Measurements from ENCODE around the gene RPL3. TPM values are rescaled to one million over a fixed set of nuclear protein-coding genes. Genes with fewer than 3 reads are reported as not detected.
A peak's percentile ranks its signal among the peaks of the same experiment; 100 is the strongest.
"Not testable (repeated sequence)": the region's sequence is repeated elsewhere in the genome, so short reads cannot be mapped to it uniquely, and the experiment has no call there.

The RPL3 gene
- total and polyA plus RNA-seq, 4 donors = 1,197 to 1,853 (median 1,626) TPM

DNA sequence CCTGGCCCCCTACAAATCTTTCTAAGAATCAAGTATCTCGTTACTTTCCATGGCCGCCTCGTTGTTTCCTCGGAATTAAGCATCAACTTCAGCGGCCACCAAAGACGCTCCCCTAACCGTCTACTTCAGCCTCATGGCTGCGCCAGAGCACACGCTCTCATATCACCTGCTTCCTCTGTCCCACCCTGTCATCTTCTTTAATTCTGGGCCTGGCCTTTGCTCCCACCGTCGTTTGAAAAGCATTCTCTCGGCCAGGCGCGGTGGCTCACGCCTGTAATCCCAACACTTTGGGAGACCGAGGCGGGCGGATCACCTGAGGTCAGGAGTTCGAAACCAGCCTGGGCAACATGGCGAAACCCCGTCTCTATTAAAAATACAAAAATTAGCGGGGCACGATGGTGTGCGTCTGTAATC, 1.2 kb upstream of the RPL3 start:
- peaks cover 36% of the 10 kb centered on the region for H3K4me1 ChIP-seq (ENCODE audit: control insufficient read depth, insufficient read depth, low read length)
- DNase-seq (ENCODE audit: low read depth in 4 of 6, low spot score in 6 of 6); H3K27me3 ChIP-seq (ENCODE audit: control insufficient read depth, insufficient read depth, low read length); H3K4me3 ChIP-seq (ENCODE audit: low read depth, low read length); H3K9me3 ChIP-seq (ENCODE audit: control insufficient read depth, insufficient read depth, low read length): not testable (repeated sequence)
- 87% methylated on average over 20 of the region's 24 CpGs for WGBS (ENCODE audit: insufficient coverage)
- peak overlapping the region; percentile 99 for H3K27ac ChIP-seq (ENCODE audit: low read depth, low read length)
- H3K36me3 ChIP-seq (ENCODE audit: control insufficient read depth, insufficient read depth, low read length) = peaks cover 28% of the 10 kb centered on the region

DNA sequence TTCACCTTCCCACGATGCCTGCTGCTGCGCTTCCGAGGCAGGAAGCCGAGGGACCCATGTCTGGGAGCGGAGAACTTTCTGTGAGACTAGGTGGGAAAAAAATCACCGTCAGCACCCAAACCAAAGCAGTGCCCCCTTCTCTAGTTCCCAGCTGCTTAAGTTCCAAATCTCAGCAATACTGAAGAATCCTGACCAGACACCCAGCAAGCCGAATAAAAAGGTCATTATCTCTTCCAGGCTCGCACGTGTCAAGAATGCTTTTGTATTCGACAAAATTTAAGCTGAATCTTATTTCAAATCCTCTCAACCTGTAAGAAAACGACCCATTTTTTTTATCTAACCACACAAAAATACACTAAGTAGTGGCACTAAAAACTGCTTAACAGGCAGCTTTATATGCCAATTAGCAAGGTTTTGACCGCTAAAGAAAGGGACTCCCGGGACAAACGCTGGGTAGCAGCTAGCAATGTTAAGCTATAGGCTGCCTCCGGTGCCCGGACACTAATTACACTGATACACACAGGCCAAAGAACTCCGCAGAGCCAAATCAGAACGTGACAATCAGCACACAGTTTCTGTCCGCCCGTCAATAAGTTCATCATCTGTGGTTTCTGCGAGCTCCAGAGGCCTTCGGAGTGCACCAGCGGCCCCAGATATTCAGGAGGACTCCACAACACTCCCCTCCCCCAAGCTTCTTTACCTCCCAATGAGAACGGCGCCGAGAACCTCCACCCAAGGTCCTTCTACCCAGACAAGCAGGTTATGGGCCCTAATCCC, 728 bp downstream of the RPL3 start:
- Histone ChIP-seq H3K9me3 (ENCODE audit: control insufficient read depth, insufficient read depth, low read length) (no peaks in the 10 kb centered on the region), H3K27ac (ENCODE audit: low read depth, low read length) (peak overlapping the region; percentile 99), H3K27me3 (ENCODE audit: control insufficient read depth, insufficient read depth, low read length) (no peaks in the 10 kb centered on the region), H3K4me1 (ENCODE audit: control insufficient read depth, insufficient read depth, low read length) (peaks cover 44% of the 10 kb centered on the region), H3K36me3 (ENCODE audit: control insufficient read depth, insufficient read depth, low read length) (peaks cover 47% of the 10 kb centered on the region), H3K4me3 (ENCODE audit: low read depth, low read length) (peak overlapping the region; percentile 77)
- WGBS (ENCODE audit: insufficient coverage) = 4% methylated on average over 17 of the region's 26 CpGs
- DNase-seq (ENCODE audit: low read depth in 4 of 6, low spot score in 6 of 6) = peak in 3 of 6 donors; percentile 39 to 80 (median 52)

DNA sequence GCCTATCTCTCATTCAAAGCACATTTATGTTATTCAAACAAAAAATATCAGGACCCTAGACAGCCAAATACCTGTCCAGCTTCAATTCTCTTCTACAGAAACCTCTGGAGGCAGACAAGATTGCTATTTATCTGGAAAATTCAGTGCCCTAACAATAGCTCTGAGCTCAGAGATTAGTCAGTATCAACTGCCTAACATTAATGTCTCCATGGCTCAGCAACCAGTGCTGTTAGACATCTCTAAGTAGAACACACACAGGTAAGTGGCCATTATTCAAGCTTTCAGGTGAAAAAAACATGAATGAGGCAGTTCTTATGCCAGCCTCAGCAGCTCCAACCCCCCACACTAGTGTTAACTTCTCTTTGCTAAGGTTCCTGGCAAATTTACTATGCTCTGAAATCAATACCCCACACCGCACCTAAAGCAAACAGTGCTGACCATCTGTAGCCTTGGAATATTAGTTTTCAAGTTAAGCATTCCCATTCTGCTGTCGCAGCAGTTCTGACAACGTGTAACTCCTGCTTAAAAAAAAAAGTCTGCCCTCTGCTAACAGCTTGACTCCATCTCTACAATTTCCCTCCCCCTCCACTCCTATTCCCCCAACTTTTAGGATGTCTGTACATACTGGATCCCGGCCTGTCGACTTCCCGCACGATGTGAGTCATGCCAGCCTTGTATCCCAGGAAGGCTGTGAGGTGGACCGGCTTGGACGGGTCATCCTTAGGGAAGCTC, 1.5 kb downstream of the RPL3 start:
- 29% methylated on average over 3 of the region's 9 CpGs for WGBS (ENCODE audit: insufficient coverage)
- no peaks in the 10 kb centered on the region for H3K9me3 ChIP-seq (ENCODE audit: control insufficient read depth, insufficient read depth, low read length)
- H3K4me1 ChIP-seq (ENCODE audit: control insufficient read depth, insufficient read depth, low read length) = peaks cover 47% of the 10 kb centered on the region
- peak overlapping the region; percentile 77 for H3K4me3 ChIP-seq (ENCODE audit: low read depth, low read length)
- peaks cover 55% of the 10 kb centered on the region for H3K36me3 ChIP-seq (ENCODE audit: control insufficient read depth, insufficient read depth, low read length)
- no peak for DNase-seq (ENCODE audit: low read depth in 4 of 6, low spot score in 6 of 6)
- peak overlapping the region; percentile 99 for H3K27ac ChIP-seq (ENCODE audit: low read depth, low read length)
- H3K27me3 ChIP-seq (ENCODE audit: control insufficient read depth, insufficient read depth, low read length) = no peaks in the 10 kb centered on the region

DNA sequence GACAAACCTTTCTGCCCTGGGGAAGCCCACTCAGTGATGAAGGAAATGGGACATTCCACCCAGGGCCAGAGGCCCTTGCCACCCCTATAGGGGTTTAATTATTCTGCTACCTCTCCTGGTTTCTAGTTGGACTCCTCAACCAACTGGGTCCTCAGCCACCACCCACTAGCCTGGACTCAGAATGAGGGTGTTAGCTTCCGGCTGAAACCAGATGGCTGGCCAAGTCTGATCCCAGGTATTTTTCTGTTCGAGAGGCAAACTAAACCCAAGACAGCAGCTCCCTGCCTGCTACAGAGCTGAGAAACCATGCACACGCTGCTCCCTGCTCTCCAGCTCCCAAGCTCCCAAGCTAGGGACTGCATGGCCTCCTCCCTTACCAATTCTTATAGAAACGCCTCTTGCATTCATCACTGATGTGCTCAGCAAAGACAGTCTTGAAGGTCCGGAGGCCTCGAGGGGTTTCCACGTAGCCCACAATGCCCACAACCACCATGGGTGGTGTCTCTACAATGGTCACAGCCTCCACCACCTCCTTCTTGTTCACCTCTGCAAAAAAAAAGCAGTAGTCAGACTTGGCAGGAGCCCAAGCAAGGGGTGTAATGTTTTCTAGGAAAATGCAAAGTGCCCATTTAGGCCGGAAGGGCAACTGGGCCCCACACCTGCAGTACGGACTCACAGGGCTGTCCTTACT, 2.2 kb downstream of the RPL3 start:
- no peaks in the 10 kb centered on the region for H3K27me3 ChIP-seq (ENCODE audit: control insufficient read depth, insufficient read depth, low read length)
- H3K9me3 ChIP-seq (ENCODE audit: control insufficient read depth, insufficient read depth, low read length) = no peaks in the 10 kb centered on the region
- H3K27ac ChIP-seq (ENCODE audit: low read depth, low read length) = no peak overlapping the region
- DNase-seq (ENCODE audit: low read depth in 4 of 6, low spot score in 6 of 6) = no peak
- peaks cover 62% of the 10 kb centered on the region for H3K36me3 ChIP-seq (ENCODE audit: control insufficient read depth, insufficient read depth, low read length)
- peaks cover 47% of the 10 kb centered on the region for H3K4me1 ChIP-seq (ENCODE audit: control insufficient read depth, insufficient read depth, low read length)
- H3K4me3 ChIP-seq (ENCODE audit: low read depth, low read length) = peak overlapping the region; percentile 77
- 71% methylated on average over 9 of the region's 9 CpGs for WGBS (ENCODE audit: insufficient coverage)

DNA sequence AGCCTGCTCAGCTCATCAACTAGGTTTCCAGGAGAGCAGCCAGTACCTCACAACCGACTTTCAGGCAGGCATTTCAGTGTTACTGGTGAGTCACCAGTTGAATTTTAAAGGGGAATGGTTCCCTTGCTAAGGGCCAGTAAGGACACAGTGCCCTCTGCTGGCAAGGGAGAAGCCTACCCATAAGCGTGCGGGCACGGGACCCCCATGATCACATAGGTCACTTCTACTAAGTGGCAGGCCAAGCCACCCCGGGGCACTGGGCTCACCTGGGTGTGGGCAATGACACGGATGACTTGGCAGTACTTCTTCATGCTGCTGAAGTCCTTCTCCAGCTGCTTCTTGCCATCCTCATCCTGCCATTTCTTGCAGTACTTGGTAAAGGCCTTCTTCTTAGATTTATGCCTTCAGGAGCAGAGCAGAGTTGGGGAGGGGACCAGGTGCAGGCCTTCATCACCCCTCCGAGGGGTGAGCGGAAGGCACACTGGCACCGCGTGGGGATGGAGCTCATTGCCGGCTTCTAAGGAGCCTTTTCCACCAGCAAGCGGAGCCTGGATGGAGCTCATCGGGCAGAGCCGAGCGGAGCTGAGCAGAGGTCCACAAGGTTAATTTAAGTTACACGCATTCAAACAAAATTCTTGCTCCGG, 2.9 kb downstream of the RPL3 start:
- H3K9me3 ChIP-seq (ENCODE audit: control insufficient read depth, insufficient read depth, low read length) = no peaks in the 10 kb centered on the region
- no peak overlapping the region for H3K27ac ChIP-seq (ENCODE audit: low read depth, low read length)
- DNase-seq (ENCODE audit: low read depth in 4 of 6, low spot score in 6 of 6) = peak in 3 of 6 donors; percentile 52 to 83 (median 80)
- peaks cover 47% of the 10 kb centered on the region for H3K4me1 ChIP-seq (ENCODE audit: control insufficient read depth, insufficient read depth, low read length)
- 61% methylated on average over 15 of the region's 17 CpGs for WGBS (ENCODE audit: insufficient coverage)
- H3K4me3 ChIP-seq (ENCODE audit: low read depth, low read length) = no peak overlapping the region
- H3K36me3 ChIP-seq (ENCODE audit: control insufficient read depth, insufficient read depth, low read length) = peaks cover 68% of the 10 kb centered on the region
- H3K27me3 ChIP-seq (ENCODE audit: control insufficient read depth, insufficient read depth, low read length) = no peaks in the 10 kb centered on the region

DNA sequence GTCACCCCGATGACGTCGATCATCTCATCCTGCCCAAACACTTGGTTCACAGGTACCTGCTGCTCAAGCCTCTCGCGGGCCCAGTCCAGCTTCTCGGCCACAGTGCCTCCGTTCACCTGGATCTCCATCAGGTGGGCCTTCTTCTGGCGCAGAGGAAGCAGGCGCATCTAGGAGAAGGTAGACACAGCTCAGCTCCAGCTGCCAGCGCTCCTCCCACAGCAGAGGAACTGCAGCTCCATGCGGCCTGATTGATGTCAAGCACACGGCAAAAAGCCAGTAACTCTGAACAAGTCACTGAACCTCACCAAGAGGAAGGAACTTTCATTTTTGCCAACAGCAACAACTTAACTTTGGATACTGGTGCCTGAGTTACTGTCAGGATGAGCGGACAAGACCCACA, 4.0 kb downstream of the RPL3 start:
- peaks cover 79% of the 10 kb centered on the region for H3K36me3 ChIP-seq (ENCODE audit: control insufficient read depth, insufficient read depth, low read length)
- no peak for DNase-seq (ENCODE audit: low read depth in 4 of 6, low spot score in 6 of 6)
- WGBS (ENCODE audit: insufficient coverage) = 97% methylated on average over 13 of the region's 13 CpGs
- H3K4me3 ChIP-seq (ENCODE audit: low read depth, low read length) = no peak overlapping the region
- H3K27me3 ChIP-seq (ENCODE audit: control insufficient read depth, insufficient read depth, low read length) = no peaks in the 10 kb centered on the region
- H3K9me3 ChIP-seq (ENCODE audit: control insufficient read depth, insufficient read depth, low read length) = no peaks in the 10 kb centered on the region
- peaks cover 53% of the 10 kb centered on the region for H3K4me1 ChIP-seq (ENCODE audit: control insufficient read depth, insufficient read depth, low read length)
- H3K27ac ChIP-seq (ENCODE audit: low read depth, low read length) = no peak overlapping the region

DNA sequence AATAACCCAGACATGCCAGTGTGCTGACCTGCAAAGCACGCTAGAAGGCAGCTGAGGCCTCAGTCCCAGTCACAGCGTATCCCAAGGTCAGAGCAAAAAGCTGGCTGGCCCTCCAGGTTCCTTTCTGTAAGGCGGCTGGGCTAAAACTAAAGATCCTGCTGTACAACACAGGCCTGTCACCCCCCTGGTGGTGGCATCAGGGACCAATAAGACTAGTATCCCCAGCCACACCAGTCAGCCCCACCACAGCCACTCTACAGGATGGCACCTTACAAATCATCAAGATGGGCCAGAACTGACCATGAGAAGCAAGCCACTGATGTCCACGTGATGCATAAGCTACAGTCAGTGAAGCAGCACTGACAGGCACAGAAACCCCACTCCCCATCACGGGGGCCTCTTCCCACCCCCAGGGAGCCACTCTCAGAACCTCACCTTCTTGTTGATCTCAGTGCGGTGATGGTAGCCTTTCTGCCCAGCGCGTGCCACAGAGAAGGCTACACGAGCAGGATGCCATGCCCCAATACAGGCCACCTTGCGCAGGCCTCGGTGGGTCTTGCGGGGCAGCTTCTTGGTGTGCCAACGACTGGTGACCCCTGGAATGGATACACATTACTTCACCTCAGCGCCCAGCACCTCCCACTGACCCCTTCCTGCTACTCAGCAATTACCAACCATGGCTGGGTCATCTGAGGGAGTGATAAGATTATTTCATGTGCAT, 5.0 kb downstream of the RPL3 start:
- no peaks in the 10 kb centered on the region for H3K9me3 ChIP-seq (ENCODE audit: control insufficient read depth, insufficient read depth, low read length)
- 95% methylated on average over 11 of the region's 14 CpGs for WGBS (ENCODE audit: insufficient coverage)
- DNase-seq (ENCODE audit: low read depth in 4 of 6, low spot score in 6 of 6) = no peak
- no peak overlapping the region for H3K27ac ChIP-seq (ENCODE audit: low read depth, low read length)
- H3K27me3 ChIP-seq (ENCODE audit: control insufficient read depth, insufficient read depth, low read length) = no peaks in the 10 kb centered on the region
- H3K36me3 ChIP-seq (ENCODE audit: control insufficient read depth, insufficient read depth, low read length) = peaks cover 86% of the 10 kb centered on the region
- peaks cover 55% of the 10 kb centered on the region for H3K4me1 ChIP-seq (ENCODE audit: control insufficient read depth, insufficient read depth, low read length)
- H3K4me3 ChIP-seq (ENCODE audit: low read depth, low read length) = no peak overlapping the region

DNA sequence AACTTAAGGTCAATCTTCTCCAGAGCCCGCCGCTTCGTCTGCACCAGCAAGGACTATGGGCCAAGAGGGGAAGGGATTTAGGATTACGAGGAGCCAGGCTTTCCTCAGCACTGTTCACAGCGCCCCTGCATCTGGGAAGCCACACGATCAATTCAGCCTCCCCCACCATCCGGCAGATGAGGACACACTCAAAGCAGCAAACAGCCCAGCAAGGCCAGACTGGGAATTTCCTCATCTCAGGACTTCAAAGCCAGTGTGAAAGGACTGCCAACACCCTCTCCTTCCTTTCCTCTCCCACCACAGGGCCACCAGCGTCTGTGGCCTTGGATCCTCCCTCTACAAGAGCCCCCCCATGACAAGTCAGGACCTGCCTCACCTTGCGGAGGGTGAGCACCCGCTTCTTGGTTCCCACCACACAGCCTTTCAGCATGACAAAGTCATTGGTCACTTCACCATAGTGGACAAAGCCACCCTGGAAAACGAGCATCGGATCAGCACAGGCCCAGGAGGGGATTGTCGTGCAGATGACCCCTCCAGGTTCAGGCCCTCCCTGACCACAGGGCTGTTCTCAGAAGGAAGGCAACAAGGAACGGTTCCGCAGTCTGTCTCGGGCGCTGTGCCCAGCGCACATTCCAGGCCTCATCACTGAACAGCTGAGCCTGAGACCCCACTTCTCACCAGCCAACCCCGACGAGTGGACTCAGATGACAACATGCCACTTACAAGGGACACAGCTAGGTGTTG, 6.0 kb downstream of the RPL3 start:
- DNase-seq (ENCODE audit: low read depth in 4 of 6, low spot score in 6 of 6) = no peak
- Histone ChIP-seq H3K36me3 (ENCODE audit: control insufficient read depth, insufficient read depth, low read length) (peaks cover 94% of the 10 kb centered on the region), H3K4me3 (ENCODE audit: low read depth, low read length) (no peak overlapping the region), H3K27me3 (ENCODE audit: control insufficient read depth, insufficient read depth, low read length) (no peaks in the 10 kb centered on the region), H3K4me1 (ENCODE audit: control insufficient read depth, insufficient read depth, low read length) (peaks cover 56% of the 10 kb centered on the region), H3K9me3 (ENCODE audit: control insufficient read depth, insufficient read depth, low read length) (no peaks in the 10 kb centered on the region), H3K27ac (ENCODE audit: low read depth, low read length) (no peak overlapping the region)
- WGBS (ENCODE audit: insufficient coverage) = 85% methylated on average over 17 of the region's 20 CpGs

Measured in spinal cord (tissue), 10 donors.